Vagina (tissue), 2 donors: ENCODE data around the gene CRNKL1.

Experiments used
- CTCF ChIP-seq, 3 experiments: fragments of 450-650 bp in 2 of 3; fragments of 200-600 bp in 1 of 3; sonication (generic) in 1 of 3; IDR thresholded peaks; one replicate each; pipeline ENCODE4 v1.5.1; 2017 to 2019; ENCODE audit warnings: antibody characterized with exemption in 3 of 3, mild to moderate bottlenecking in 2 of 3, moderate library complexity in 2 of 3
- POLR2A ChIP-seq, 2 donors: fragments of 450-650 bp; IDR thresholded peaks; one replicate each; pipeline ENCODE4 v1.6.1; 2017; ENCODE audit warnings: antibody characterized with exemption in 2 of 2, mild to moderate bottlenecking in 2 of 2, moderate library complexity in 2 of 2
- POLR2AphosphoS5 ChIP-seq, 2 donors: sonication (generic); formaldehyde crosslinking; IDR thresholded peaks; one replicate each; pipeline ENCODE4 v1.9.0; 2017; ENCODE audit warnings: antibody characterized with exemption in 2 of 2, mild to moderate bottlenecking in 2 of 2, low read depth in 1 of 2; ENCODE audit not compliant: insufficient read depth in 1 of 2

- TF ChIP-seq CTCF (IDR thresholded peaks at IDR 0.05): no peak
- no peak for TF ChIP-seq POLR2A (IDR thresholded peaks at IDR 0.05)
- TF ChIP-seq POLR2AphosphoS5 (IDR thresholded peaks at IDR 0.05; ENCODE audit: insufficient read depth in 1 of 2, low read depth in 1 of 2): no peak
These were observed 14.3 kb downstream of the CRNKL1 start for GRCh38 chr20:20037960-20038359.
